Stimulated activated CD4-positive, alpha-beta T cell treated with anti-CD3 and anti-CD28 coated beads, Interleukin-1b, Interleukin-23, amount 100 ng/mL, for 1 hour (primary cell): ENCODE results near the gene TMEM62.

Experiments used
- DNase-seq, 2 donors: peaks; one replicate each; pipeline ENCODE4 v3.0.0-alpha.2; 2020; ENCODE audit warnings: low read depth in 2 of 2

TMEM62 gene

DNA sequence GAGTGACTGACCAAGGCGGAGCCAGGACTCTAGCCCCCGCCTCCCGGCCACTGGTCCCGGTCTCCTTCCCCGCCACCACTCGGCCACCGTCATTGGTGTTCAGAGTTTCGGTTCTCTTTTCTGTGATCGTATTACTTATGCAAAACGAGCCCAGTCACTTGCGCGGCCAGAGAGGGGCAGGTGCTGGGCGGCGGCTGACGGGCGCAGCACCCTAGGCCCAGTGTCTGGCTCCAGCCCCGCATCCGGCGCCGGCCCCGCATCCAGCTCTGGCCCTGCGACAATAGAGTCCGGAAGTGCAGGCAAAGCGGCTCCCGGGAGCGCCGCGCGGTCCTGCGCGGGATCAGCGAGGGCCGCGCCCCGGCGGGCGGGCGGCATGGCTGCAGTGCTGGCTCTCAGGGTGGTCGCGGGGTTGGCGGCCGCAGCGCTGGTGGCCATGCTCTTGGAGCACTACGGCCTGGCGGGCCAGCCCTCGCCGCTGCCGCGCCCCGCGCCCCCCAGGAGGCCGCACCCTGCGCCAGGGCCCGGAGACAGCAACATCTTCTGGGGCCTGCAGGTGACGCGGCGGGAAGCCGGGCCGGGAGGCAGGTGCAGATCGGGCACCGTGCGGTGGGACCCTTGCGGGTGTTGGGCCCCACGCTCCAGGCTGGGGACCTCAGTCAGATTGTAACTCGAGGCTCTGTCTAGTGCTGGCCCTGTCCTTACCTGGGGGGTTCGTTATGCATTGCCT lies at the start of gene TMEM62:
Gene TMEM62, plus strand, starts transcription at position 157 of the 727 bp plus-strand sequence. Its CDS starts 217 bp downstream, at position 374.
- peak in 1 of 2 donors; percentile 12 for DNase-seq

DNA sequence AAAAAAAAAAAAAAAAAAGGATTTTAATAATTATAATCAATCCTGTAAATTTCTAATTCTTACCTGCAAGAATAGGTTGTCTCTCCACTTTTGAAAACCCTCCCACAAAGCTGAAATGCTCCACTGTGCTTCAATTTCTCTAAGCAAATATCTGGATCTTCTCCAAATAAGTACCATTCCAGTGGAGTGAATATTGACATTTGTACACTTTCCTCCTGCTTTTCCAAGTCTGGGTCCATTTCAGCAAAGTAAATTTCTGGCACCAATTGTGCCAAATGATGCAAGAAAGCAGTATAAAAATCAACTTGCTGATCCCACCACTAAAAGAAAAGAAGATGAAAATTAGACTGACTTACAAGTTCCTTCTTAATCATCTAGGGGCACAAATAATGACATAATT lies 47.5 kb upstream of the TMEM62 start:
- no peak for DNase-seq

DNA sequence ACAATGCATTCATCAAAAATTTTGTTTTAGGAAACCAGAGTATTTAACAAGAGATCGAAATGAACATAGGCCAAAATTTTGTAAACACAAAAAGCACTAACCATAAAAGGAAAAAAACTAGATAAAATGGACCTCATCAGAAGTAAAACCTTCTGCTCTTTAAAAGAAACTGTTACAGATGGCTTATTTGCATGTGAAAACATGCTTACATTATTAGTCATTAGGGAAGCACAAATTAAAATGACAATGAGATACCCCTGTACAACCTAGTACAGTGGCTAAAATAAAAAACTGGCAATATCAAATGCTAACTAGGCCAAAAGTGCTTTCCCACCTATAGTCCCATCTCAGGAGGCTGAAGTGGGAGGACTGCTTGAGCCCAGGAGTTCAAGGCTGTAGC lies 46.8 kb upstream of the TMEM62 start:
- DNase-seq = no peak

DNA sequence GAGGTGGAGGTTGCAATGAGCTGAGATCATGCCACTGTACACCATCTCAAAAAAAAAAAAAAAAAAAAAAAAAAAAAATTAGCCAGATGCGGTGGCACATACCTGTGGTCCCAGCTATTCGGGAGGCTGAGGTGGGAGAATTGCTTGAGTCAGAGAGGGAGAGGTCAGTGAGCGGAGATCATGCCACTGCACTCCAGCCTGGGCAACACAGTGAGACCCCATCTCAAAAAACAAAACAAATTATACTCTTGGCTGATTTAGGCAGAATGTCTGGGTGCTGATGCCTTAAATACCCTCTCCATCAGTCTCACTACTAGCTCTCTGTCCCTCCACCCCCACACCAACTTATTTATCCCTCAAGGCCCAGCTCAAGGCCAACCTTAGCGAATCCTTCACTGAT lies 41.5 kb upstream of the TMEM62 start:
- DNase-seq = no peak

DNA sequence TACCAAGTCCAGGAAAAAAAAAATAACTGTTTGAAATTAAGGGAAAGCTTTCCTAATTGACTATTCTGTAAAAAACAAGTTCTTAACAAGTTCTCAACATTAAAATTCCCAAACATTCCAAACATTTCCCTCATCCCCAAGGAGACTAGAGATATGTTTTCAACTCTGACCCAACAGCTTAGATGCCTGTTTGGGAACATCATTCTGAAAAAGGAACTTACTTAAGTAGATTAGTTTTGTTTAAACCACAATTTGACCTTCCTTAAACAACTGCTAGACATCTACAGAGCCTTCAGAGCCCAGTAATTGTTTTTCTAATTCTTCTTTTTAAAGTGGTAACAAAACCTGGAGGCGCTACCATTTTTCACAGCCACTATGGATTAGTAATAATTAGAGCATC lies 40.4 kb upstream of the TMEM62 start:
- no peak for DNase-seq

DNA sequence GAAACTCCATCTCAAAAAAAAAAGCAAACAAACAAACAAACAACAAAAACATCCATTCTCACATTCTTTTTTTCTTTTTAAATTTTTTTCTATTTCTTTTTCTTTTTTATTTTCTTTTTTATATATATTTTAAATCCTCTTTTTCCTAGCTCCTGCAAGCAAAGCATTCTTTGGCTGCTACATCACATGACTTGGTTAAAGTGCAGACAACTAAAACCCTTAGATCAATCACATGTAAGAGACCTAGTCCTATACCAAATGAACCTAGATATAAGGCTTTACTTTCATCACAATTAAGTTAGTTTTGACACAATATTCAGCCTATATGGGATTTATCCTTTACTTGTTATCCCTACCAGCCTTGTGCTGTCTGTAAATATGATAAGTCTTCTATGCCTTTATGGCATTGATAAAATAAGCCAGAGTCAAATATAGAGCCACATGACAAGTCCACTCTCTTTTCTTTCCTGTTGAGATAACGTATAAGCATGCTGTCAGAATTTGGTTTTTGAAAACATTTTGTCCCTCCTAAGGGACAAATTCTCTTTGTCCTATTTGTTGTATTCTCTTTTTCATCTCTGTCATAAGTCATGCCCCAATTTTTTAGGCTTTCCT lies 38.9 kb upstream of the TMEM62 start:
- DNase-seq = no peak

DNA sequence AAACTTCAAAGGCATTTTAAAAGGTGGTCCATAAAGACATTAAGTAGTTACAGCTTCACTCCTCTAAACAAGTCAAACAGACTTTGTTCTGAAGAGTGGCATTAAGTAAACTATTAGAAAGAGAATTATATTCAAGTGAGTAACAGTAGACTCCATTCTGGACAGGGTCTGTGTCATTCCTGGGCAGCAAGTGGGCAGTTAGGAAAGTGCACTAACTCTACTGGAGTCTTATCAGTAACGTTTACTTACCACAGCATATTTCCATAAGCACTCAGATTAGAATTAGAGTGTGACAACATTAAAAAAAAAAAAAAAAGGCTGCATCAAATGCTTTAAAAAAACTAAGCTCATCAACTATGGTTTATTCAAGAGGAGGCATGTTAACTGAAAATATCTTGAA lies 38.1 kb upstream of the TMEM62 start:
- DNase-seq = no peak

DNA sequence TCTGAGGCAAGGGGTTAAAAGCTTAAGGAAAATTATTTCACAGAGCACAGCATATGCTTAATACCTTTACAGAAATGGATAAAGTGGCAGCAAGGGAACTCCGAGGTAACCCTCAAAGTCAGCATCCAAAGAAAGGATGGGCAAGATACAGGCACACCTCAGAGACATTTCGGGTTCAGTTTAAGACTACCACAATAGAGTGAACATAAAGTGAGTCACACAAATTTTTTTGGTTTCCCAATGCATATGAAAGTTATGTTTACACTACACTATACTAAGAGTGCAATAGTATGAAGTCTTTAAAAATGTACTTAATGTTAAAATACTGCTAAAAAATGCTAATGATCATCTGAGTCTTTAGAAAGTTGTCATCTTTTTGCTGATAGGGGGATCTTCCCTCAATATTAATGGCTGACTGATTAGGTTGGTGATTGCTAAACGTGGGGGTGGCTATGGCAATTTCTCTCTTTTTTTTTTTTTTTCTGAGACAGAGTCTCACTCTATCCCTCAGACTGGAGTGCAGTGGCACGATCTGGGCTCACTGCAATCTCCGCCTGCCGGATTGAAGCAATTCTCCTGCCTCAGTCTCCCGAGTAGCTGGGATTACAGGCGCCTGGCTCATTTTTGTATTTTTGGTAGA lies 37.6 kb upstream of the TMEM62 start:
- no peak for DNase-seq

DNA sequence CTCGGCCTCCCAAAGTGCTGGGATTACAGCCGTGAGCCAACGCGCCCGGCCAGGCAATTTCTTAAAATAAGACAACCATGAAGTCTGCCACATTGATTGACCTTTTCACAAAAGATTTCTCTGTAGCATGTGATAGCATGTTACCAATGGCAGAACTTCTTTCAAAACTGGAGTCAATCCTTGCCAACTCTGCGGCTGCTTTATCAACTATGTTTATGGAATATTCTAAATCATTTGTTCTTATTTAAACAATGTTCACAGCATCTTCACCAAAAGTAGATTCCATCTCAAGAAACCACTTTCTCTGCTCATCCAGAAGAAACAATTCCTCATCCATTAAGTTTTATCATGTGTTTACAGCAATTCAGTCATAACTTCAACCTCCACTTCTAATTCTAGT lies 37.0 kb upstream of the TMEM62 start:
- no peak for DNase-seq

DNA sequence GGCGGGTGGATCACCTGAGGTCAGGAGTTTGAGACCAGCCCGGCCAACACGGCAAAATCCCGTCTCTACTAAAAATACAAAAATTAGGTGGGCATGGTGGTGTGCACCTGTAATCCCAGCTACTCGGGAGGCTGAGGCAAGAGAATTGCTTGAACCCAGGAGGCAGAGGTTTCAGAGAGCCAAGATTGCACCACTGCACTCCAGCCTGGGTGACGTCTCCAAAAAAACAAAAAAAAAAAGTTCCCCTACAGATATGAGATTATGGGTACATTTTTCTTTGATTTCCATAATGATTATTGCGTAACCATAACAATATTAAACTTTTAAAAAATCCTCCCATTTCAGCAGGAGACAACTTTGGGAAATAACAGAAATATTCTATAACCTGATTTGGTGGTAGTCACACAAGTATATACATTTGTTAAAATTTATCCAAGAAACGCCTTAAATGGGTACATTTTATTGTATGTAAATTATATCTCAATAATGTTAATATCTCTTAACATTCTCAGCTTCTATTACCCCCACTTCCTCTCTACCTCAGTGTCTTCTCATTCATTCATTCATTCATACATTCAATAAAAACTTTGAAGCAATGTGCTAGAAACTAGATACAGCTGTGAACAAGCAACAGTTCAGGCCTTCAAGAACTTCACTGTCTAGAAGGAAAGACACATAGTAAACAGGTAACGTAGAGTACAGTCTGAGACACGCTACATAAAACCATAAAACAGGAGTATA lies 34.1 kb upstream of the TMEM62 start:
- no peak for DNase-seq

DNA sequence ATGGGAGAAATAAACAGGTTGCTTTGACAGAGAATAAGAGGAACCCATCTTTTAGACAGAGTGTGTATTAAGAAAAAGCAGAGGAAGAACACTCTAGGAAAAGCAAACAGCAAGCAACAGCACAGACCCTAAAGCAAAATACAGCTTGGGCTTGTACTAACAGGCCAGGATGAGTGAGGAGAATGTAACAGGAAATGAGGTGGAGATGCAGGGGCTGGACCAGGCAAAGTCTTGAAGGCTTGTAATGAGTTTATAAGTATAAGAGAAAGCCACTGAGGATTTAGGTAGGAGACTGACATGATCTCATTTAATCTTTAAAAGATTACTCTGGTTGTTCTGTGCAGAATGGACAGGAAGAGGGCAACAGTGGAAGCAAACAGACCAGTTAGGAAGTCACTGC lies 32.4 kb upstream of the TMEM62 start:
- no peak for DNase-seq

DNA sequence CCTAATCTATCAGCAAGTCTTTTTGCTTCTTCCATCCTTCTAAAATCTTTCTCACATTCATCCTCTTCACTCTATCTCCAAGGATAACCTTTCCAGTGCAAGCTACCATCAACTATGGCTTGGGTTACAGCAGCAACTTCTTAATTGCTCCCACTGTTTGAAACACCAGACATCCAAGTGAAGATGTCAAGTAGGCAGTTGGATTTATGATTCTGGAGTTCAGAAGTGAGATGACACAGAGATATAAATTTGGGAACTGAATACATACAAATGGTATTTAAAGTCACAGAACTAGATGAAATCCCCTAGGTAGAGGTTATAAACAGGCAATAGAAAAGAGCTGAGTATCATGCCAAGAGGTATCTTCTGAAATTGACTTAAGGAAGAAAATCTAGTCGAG lies 31.2 kb upstream of the TMEM62 start:
- DNase-seq = no peak

DNA sequence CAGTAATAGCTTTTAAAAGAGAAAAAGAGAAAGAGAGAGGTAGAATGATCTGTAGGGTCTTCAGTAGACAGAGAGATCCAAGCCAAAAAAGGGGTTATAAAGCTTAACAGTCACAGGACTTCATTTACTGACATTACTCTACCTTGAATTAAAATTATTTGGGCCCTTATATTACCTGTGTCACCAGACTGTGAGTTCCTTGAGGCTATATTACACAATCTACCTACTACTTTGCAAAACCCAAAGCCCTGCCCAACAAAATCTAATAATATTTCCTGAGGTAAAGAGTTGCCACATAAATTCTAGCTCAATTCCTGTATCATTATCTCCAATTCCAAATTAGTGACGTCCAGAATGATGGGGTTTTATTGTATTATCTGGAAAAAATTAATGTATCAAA lies 29.5 kb upstream of the TMEM62 start:
- no peak for DNase-seq

DNA sequence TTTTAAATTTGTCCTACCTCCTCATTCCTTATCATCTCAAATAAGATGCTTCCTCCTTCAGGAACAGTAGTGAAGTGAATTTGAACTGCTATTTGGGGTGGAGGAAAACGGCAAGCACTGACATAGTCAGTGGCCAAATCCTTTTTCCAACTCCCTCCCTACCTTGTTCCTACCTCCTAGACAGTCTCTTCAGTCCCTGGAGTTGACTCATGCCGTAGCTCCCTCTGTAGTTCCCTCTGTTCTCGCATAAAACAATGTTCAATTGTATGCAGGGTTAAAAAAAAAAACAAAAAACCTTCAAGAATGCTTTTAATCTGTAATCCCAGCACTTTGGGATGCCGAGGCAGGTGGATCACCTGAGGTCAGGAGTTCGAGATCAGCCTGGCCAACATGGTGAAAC lies 29.0 kb upstream of the TMEM62 start:
- DNase-seq = no peak

DNA sequence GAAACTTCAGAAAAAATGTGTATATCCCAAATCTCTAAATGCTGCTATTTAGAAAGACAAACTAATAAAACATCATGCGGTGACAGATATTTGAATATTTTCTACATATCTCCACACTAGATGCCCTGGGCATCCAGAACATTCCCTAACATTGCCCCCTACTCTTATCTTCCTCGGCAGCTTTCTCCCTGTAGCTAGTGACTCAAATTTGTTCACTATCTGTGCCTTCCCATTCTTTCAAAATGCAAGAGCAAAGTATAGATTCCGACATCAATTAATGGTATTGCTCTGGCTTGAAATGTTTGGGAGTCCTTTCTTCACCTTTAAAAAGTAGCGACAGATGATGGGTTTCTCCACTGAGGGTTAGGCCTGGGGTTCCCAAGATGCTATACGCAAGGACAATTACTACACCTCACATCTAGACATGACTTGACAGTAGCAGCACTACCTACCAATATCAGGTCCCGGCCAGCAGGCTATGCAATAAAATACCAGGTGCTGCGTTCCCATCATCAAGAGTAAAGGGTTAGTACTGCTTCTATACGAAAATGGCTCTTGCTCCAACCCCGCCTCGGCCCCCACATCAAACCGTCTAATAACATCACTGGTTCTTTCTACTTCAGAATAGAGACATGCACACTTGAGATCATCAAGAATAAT lies 28.2 kb upstream of the TMEM62 start:
- DNase-seq = no peak

DNA sequence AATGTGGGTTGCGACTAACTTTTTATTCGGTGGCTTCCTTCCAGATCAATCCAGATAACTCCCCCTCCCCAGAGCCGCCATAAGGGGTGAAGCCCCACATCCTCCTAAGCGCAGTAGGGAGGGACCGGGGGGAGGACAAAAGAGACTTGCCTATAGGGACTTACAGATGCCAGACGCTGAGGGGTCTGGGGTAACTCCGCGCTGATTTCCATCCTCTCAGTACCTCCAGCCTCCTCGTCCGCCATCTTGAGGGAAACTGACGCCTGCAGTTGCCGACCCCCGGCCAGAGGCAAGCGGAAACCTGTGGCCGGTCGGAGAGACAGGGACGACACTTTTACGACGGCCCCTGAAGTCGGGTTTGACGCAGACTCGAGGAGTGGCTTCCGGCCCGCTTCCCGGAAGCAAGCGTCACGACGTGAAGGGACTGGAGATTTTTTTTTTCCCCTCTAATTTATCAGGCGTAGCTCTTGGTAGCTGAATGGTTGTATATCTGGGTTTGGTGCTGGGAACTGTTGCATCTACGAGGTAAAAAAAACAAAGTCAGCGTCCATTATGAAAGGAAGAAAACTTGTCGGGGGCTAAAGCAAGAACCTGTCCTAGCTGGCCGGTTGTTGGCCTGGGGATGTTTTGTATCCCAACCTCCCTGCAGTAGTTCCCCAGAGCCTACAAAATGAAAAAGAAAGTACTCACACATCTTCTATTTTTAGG lies 27.5 kb upstream of the TMEM62 start, which contains the start of gene UBR1:
Gene UBR1, minus strand, starts transcription at position 261 of the 708 bp plus-strand sequence. Its CDS starts 16 bp downstream, at position 245.
- DNase-seq = peak; percentile 59 to 73

DNA sequence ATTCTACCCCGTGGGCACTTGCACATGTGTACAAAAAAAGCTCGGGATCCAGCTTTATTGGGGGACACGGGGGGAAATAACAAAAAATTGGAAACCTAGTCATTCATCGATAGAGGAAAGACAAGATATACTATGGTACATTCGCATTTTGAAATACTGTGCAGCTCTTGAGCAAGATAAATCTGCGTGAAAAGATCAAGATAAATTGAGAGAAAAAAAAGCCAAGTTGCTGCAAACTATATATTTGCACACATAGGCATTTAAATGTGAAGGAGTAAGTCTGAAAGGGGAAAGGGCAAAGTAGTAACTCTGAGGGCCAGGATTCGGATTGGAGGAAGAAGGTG lies 26.9 kb upstream of the TMEM62 start:
- DNase-seq = no peak

DNA sequence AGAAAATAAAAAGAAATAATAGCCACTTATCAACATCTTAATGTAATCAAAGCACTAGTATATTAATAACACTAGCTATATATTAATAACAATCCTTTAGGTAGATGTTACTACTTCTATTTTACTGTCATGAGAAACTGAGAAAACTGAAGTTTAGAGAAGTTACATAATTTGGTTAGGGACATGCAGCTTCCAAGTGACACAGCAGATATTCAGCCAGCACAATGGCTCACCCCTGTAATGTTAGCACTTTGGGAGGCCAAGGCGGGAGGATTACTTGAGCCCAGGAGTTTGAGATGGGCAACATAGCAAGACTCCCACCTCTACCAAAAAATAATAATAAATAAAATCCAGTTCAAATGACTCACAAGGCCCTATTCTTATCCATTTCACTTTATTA lies 25.6 kb upstream of the TMEM62 start:
- no peak for DNase-seq

DNA sequence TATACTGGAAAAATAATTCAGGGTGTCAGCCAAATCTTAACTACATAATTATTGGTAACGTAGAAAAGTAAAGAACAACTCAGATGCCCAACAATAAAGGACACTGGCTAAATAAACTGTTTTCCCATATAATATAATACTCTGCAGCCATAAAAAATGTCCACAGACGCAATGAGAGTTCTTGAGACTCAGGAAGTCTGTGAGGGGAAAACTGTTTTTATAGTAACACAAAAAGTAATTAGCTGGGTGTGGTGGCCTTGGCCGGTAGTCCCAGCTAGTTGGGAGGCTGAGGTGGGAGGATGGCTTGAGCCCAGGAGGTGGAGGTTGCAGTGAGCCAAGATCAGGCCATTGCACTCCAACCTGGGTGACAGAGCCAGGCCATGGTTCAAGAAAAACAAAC lies 22.0 kb upstream of the TMEM62 start:
- DNase-seq = no peak

DNA sequence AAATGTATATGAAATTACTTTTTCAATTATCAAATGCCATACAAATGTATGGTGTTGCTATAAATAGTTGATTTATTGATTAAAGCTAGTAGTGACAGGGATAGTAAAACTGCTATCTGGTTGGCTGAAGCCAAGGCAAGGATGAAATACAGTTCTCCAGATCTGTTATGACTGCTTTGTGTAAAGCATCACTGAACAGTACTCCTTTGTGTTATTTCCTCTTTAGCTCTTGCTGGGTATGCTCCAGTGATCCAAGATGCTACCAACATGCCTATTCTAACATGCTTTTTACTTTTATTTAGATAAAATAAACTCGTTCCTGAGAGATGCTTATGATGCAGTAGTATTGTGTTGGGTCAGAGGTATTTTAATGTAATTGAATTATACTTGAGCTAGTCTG lies 15.1 kb upstream of the TMEM62 start:
- DNase-seq = no peak

DNA sequence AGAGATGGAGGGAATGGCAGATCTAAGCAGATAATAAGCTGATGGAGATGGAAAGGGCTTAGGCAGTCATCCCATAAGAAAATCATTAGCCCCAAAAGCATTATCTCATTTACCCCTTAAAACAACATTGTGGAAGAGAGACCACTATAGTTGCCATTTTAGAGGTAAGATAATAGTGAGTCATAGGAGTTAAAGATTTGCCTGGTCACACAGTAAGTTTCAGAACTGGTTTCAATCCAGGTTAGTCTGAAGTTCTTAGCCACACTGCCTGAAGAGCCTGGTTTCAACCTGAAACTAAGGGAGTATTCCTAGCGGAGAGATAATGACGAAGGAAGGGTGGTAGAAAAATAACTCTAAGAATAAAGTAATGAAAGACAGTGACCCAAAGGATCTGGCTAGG lies 14.6 kb upstream of the TMEM62 start:
- no peak for DNase-seq
